ENCODE results near the gene MX2. TPM values are rescaled to one million over a fixed set of nuclear protein-coding genes. Genes with fewer than 3 reads are reported as not detected.

Gene MX2
- total and polyA plus RNA-seq, 2 of the 8 experiments (the other 6 are each of a cell fraction or from before 2014, with no cell fraction given), result 3.1 to 8.9 TPM

DNA sequence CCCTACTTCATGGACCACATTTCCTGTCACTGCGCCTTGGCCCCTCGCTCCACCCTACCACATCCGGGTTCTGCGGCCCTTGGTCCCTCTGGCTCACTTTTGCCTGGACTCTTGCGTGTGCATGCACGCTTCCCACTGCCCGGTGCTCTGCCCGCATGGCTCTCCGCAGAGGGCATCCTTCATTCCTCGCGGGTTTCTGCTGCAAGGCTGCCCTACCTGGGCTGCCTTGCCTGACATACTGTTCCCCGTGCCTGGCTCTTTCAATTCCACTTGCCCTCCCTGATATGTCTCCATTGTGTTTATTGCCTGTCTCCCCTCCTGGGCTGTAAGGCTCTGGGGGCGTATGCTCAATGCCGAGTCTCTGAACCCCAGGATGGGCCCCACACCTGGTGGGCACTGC is 26.4 kb downstream of the MX2 start:
- H4K5ac ChIP-seq (ENCODE audit: insufficient read length, low read depth, low read length), result no peak overlapping the region
- POLR2A ChIA-PET (ENCODE audit: partially characterized antibody), result no interaction called here

More for the DNA sequence above, 26.4 kb downstream of the MX2 start:
- DNase-seq (ENCODE audit: low read depth in 1 of 2, low spot score in 2 of 2) (no peak), FAIRE-seq (no peak)
- Histone ChIP-seq H2BK12ac (ENCODE audit: low read depth, low read length) (no peak overlapping the region), H4K8ac (ENCODE audit: extremely low read depth, insufficient read depth, low read length) (peak overlapping the region; percentile 36; the same call in 1 of the 2 replicates), H3K9ac (replicated peaks in 1 of 4; ENCODE audit: extremely low read depth in 1 of 4, low read depth in 3 of 4, low read length in 3 of 4) (no peak overlapping the region), H3K56ac (replicated peaks; ENCODE audit: insufficient read length, low read depth, low read length) (no peak overlapping the region), H3K14ac (ENCODE audit: insufficient read length) (no peak overlapping the region), H2BK120ac (replicated peaks; ENCODE audit: low read depth, low read length) (no peak overlapping the region), H3K4me2 (ENCODE audit: insufficient read depth in 1 of 2, low read depth in 2 of 2, low read length in 2 of 2) (no peak overlapping the region), H3K4me1 (replicated peaks in 1 of 4; ENCODE audit: control insufficient read depth in 3 of 4, insufficient read depth in 4 of 4, low read length in 3 of 4) (no peaks in the 10 kb centered on the region), H3K9me3 (ENCODE audit: insufficient read depth in 2 of 2, low read depth in 1 of 2, low read length in 1 of 2) (0 out of 4 replicates have a peak, but pooled peaks cover 0 to 3% of the 10 kb centered on the region in 2 experiments), H4K91ac (replicated peaks; ENCODE audit: insufficient read length, low read length) (no peak overlapping the region), H3K18ac (ENCODE audit: extremely low read depth, low read length) (no peak overlapping the region), H2BK5ac (ENCODE audit: low read depth, low read length) (no peak overlapping the region), H2BK20ac (ENCODE audit: low read length) (no peak overlapping the region), H3K79me2 (ENCODE audit: control insufficient read depth in 1 of 2, insufficient read depth in 2 of 2, low read length in 2 of 2) (no peaks in the 10 kb centered on the region), H3K79me1 (ENCODE audit: low read depth, low read length) (no peaks in the 10 kb centered on the region), H2AFZ (ENCODE audit: low read length) (no peak overlapping the region), H3K4me3 (ENCODE audit: extremely low read depth in 1 of 4, insufficient read depth in 2 of 4, low read depth in 3 of 4, low read length in 4 of 4) (no peak overlapping the region), H3K4ac (replicated peaks; ENCODE audit: insufficient read length, low read depth, low read length) (no peak overlapping the region), H3K23ac (ENCODE audit: insufficient read length) (no peak overlapping the region), H4K20me1 (replicated peaks in 1 of 2; ENCODE audit: control insufficient read depth in 1 of 2, insufficient read depth in 2 of 2, low read length in 2 of 2) (no peaks in the 10 kb centered on the region), H3K36me3 (ENCODE audit: control insufficient read depth in 2 of 4, insufficient read depth in 4 of 4, low read length in 3 of 4) (no peaks in the 10 kb centered on the region), H2BK15ac (ENCODE audit: low read length) (no peak overlapping the region), H2AK5ac (ENCODE audit: low read depth, low read length) (no peak overlapping the region), H3K27ac (ENCODE audit: low read depth, low read length) (no peak overlapping the region), H3K23me2 (ENCODE audit: low read depth, low read length) (no peaks in the 10 kb centered on the region), H3K27me3 (replicated peaks in 1 of 4; ENCODE audit: control insufficient read depth in 3 of 4, extremely low read depth in 1 of 4, insufficient read depth in 3 of 4, low read length in 3 of 4) (no peaks in the 10 kb centered on the region)
- TF ChIP-seq TCF12 (IDR thresholded peaks at IDR 0.05; ENCODE audit: low read depth, low read length) (no peak), SP1 (IDR thresholded peaks at IDR 0.05; ENCODE audit: low read depth, low read length) (no peak), SAP30 (IDR thresholded peaks at IDR 0.05; ENCODE audit: insufficient read depth, insufficient replicate concordance, low read length) (no peak), EP300 (IDR thresholded peaks at IDR 0.05; ENCODE audit: borderline replicate concordance in 1 of 2, low read depth in 2 of 2, low read length in 2 of 2) (no peak), SIX5 (IDR thresholded peaks at IDR 0.05; ENCODE audit: low read depth, low read length) (no peak), BRCA1 (IDR thresholded peaks at IDR 0.05; ENCODE audit: low read depth, low read length) (no peak), POLR2AphosphoS5 (IDR thresholded peaks at IDR 0.05; ENCODE audit: low read depth, low read length) (no peak), KDM1A (IDR thresholded peaks at IDR 0.05; ENCODE audit: borderline replicate concordance, low read length) (no peak), GTF2F1 (IDR thresholded peaks at IDR 0.05; ENCODE audit: borderline replicate concordance, low read depth, low read length) (no peak), GABPA (IDR thresholded peaks at IDR 0.05; ENCODE audit: borderline replicate concordance, insufficient read depth, low read length) (no peak), ATF3 (IDR thresholded peaks at IDR 0.05; ENCODE audit: insufficient read depth, low read depth, low read length) (no peak), KDM5A (IDR thresholded peaks at IDR 0.05; ENCODE audit: low read length) (no peak)
- CTCF ChIA-PET (ENCODE audit: partially characterized antibody), result no interaction called here
- 98% methylated on average over 14 of the region's 14 CpGs; no CpG with 5 or more reads in 1 of the 2 experiments for WGBS, 2 experiments (ENCODE audit: extremely low coverage in 1 of 2, insufficient coverage in 1 of 2, insufficient read length in 1 of 2, insufficient replicate concordance in 2 of 2, low coverage in 1 of 2, low lambda C conversion rate in 2 of 2, missing lambda C conversion rate in 1 of 2)
